NCI-H345 treated with DMSO at 0.1 percent for 48 hours (cell line): ENCODE results near the gene ZNF723.
"Not testable (repeated sequence)": the region's sequence is repeated elsewhere in the genome, so short reads cannot be mapped to it uniquely, and the experiment has no call there.

ENCODE experiments used
- DNase-seq: peaks from one replicate; lab custom pipeline; 2025; ENCODE audit not compliant: unreplicated experiment; lab: John Stamatoyannopoulos, UW

ZNF723 gene

GRCh38 chr19:22832031-22832762 is at the start of gene ZNF723:
ZNF723 (plus strand) TSS chr19:22832291; CDS start chr19:22832380, 89 bp downstream.
- DNase-seq: no peak

GRCh38 chr19:22783651-22784410 is 48.3 kb upstream of the ZNF723 start, which contains the start of gene ZNF99:
ZNF99 (minus strand) TSS chr19:22784151; CDS start chr19:22784016, 135 bp downstream.
- no peak for DNase-seq

- DNase-seq: not testable (repeated sequence)
Observed at GRCh38 chr19:22792863-22793262, 39.2 kb upstream of the ZNF723 start.

- DNase-seq: no peak
Observed at GRCh38 chr19:22797040-22797439, 35.1 kb upstream of the ZNF723 start.

- no peak for DNase-seq
Observed at GRCh38 chr19:22806418-22806817, 25.7 kb upstream of the ZNF723 start.

GRCh38 chr19:22807061-22807835 is 24.8 kb upstream of the ZNF723 start:
- no peak for DNase-seq

- no peak for DNase-seq
Observed at GRCh38 chr19:22814124-22814523, 18.0 kb upstream of the ZNF723 start.

GRCh38 chr19:22831211-22831610 is 880 bp upstream of the ZNF723 start:
- no peak for DNase-seq

- not testable (repeated sequence) for DNase-seq
Observed at GRCh38 chr19:22857713-22858320, 25.7 kb downstream of the ZNF723 start.

GRCh38 chr19:22882797-22883196 is 50.7 kb downstream of the ZNF723 start:
- no peak for DNase-seq

- DNase-seq: no peak
Observed at GRCh38 chr19:22893855-22894270, 61.8 kb downstream of the ZNF723 start.

GRCh38 chr19:22901431-22902130 is 69.5 kb downstream of the ZNF723 start:
- DNase-seq: no peak
